Neutrophil (primary cell): ENCODE data around the gene CPSF3.

ENCODE experiments used
- H3K27ac ChIP-seq: fragments of 200-600 bp; sonication (generic); 2 replicates; pipeline ENCODE4 v1.5.1; 2016; ENCODE audit warnings: mild to moderate bottlenecking, moderate library complexity
- H3K27me3 ChIP-seq: fragments of 200-600 bp; sonication (generic); 2 replicates; pipeline ENCODE4 v1.6.0; 2016; ENCODE audit warnings: mild to moderate bottlenecking
- H3K36me3 ChIP-seq: fragments of 200-600 bp; sonication (generic); 2 replicates; pipeline ENCODE4 v1.5.1; 2017
- H3K4me1 ChIP-seq, 2 experiments: fragments of 200-600 bp in 1 of 2; sonication (generic) in 1 of 2; 1 replicate in 1 of 2; 2 replicates in 1 of 2; pipeline versions ENCODE4 v1.5.1 to v1.6.1; 2013 to 2016; ENCODE audit warnings: low read depth in 1 of 2, low read length in 1 of 2, mild to moderate bottlenecking in 1 of 2, moderate library complexity in 1 of 2; ENCODE audit not compliant: control insufficient read depth in 1 of 2, insufficient read depth in 1 of 2
- H3K4me3 ChIP-seq, 2 experiments: fragments of 200-600 bp in 1 of 2; sonication (generic) in 1 of 2; 1 replicate in 1 of 2; 2 replicates in 1 of 2; pipeline ENCODE4 v1.5.1; 2013 to 2016; ENCODE audit warnings: low read depth in 1 of 2, low read length in 1 of 2, mild to moderate bottlenecking in 1 of 2, moderate library complexity in 1 of 2
- H3K9me3 ChIP-seq: fragments of 200-600 bp; sonication (generic); 2 replicates; pipeline ENCODE4 v1.5.1; 2016
- CTCF ChIP-seq: fragments of 200-600 bp; sonication (generic); IDR thresholded peaks from 2 replicates; pipeline ENCODE4 v1.5.1; 2016; ENCODE audit warnings: antibody characterized with exemption

Gene CPSF3

GRCh38 chr2:9404451-9404850 is 19.0 kb upstream of the CPSF3 start:
- Histone ChIP-seq H3K27me3 (no peaks in the 10 kb centered on the region), H3K9me3 (no peaks in the 10 kb centered on the region), H3K4me1 (no peaks in the 10 kb centered on the region), H3K4me3 (no peak overlapping the region), H3K36me3 (peaks cover 30% of the 10 kb centered on the region), H3K27ac (no peak overlapping the region)
- TF ChIP-seq CTCF: no peak

GRCh38 chr2:9405636-9406035 is 17.8 kb upstream of the CPSF3 start:
- no peak for TF ChIP-seq CTCF
- H3K4me3 ChIP-seq: no peak overlapping the region
- H3K4me1 ChIP-seq: no peaks in the 10 kb centered on the region
- no peaks in the 10 kb centered on the region for H3K27me3 ChIP-seq
- no peak overlapping the region for H3K27ac ChIP-seq
- H3K36me3 ChIP-seq: peaks cover 39% of the 10 kb centered on the region
- H3K9me3 ChIP-seq: no peaks in the 10 kb centered on the region

- no peak overlapping the region for H3K27ac ChIP-seq
- no peaks in the 10 kb centered on the region for H3K9me3 ChIP-seq
- H3K4me3 ChIP-seq: no peak overlapping the region
- H3K27me3 ChIP-seq: no peaks in the 10 kb centered on the region
- no peak for TF ChIP-seq CTCF
- H3K36me3 ChIP-seq: peaks cover 41% of the 10 kb centered on the region
- peaks cover 0 to 3% of the 10 kb centered on the region in 2 experiments for H3K4me1 ChIP-seq
Measured at GRCh38 chr2:9406529-9407362, 16.7 kb upstream of the CPSF3 start.

- no peaks in the 10 kb centered on the region for H3K27me3 ChIP-seq
- H3K27ac ChIP-seq: no peak overlapping the region
- no peaks in the 10 kb centered on the region for H3K9me3 ChIP-seq
- H3K36me3 ChIP-seq: peaks cover 41% of the 10 kb centered on the region
- no peak overlapping the region for H3K4me3 ChIP-seq
- H3K4me1 ChIP-seq: peaks cover 0 to 3% of the 10 kb centered on the region in 2 experiments
- no peak for TF ChIP-seq CTCF
Measured at GRCh38 chr2:9407363-9407811, 16.1 kb upstream of the CPSF3 start.

GRCh38 chr2:9408641-9409151 is 14.8 kb upstream of the CPSF3 start:
- H3K27me3 ChIP-seq: no peaks in the 10 kb centered on the region
- H3K27ac ChIP-seq: no peak overlapping the region
- no peak for TF ChIP-seq CTCF
- peaks cover 0 to 3% of the 10 kb centered on the region in 2 experiments for H3K4me1 ChIP-seq
- no peaks in the 10 kb centered on the region for H3K9me3 ChIP-seq
- peaks cover 41% of the 10 kb centered on the region for H3K36me3 ChIP-seq
- H3K4me3 ChIP-seq: no peak overlapping the region
